HEK293 (cell line): ENCODE results near the gene TSGA10IP.

Experiments used
- CTCF ChIA-PET: fragments of 350-600 bp; formaldehyde crosslinking; extraction: SDS; loops from one replicate; lab custom pipeline; 2021; ENCODE audit warnings: antibody characterized with exemption; lab: Yijun Ruan, JAX
- POLR2A ChIA-PET: fragments of 300-600 bp; formaldehyde crosslinking; extraction: SDS; loops from one replicate; lab custom pipeline; 2020; ENCODE audit warnings: antibody characterized with exemption, inconsistent platforms; lab: Yijun Ruan, JAX
- H3K27ac ChIP-seq: fragments of 200-500 bp; sonication (Bioruptor generic); 2 replicates; pipeline ENCODE4 v1.5.1; 2014; ENCODE audit warnings: low read depth, low read length, control low read depth, inconsistent platforms; ENCODE audit errors: extremely low read depth
- H3K36me3 ChIP-seq, 2 experiments: fragments of 200-500 bp in 1 of 2; sonication (Bioruptor generic) in 1 of 2; 1 replicate in 1 of 2; 2 replicates in 1 of 2; pipeline ENCODE4 v1.5.1; 2014 to 2017; ENCODE audit warnings: inconsistent platforms in 2 of 2, low read length in 2 of 2; ENCODE audit not compliant: control insufficient read depth in 2 of 2, insufficient read depth in 1 of 2
- H3K4me1 ChIP-seq: fragments of 200-500 bp; sonication (Bioruptor generic); 2 replicates; pipeline ENCODE4 v1.5.1; 2014; ENCODE audit warnings: mild to moderate bottlenecking, low read length, inconsistent platforms; ENCODE audit not compliant: control insufficient read depth, insufficient read depth
- H3K4me3 ChIP-seq: 2 replicates; pipeline ENCODE4 v1.5.1; 2011; ENCODE audit warnings: low read depth, mild to moderate bottlenecking, control low read depth, low read length, moderate library complexity
- H3K9me3 ChIP-seq: fragments of 200-500 bp; sonication (Bioruptor generic); 2 replicates; pipeline ENCODE4 v1.5.1; 2014; ENCODE audit warnings: low read depth, low read length, inconsistent platforms; ENCODE audit not compliant: control insufficient read depth, insufficient read depth
- GFI1B ChIP-seq: fragments of 450-650 bp; formaldehyde crosslinking; IDR thresholded peaks from 2 replicates; pipeline ENCODE4 v1.5.1; 2016; ENCODE audit warnings: missing biosample characterization, missing genetic modification characterization
- GLIS1 ChIP-seq: fragments of 450-650 bp; formaldehyde crosslinking; IDR thresholded peaks from 2 replicates; pipeline ENCODE4 v1.5.1; 2016; ENCODE audit warnings: missing biosample characterization, missing genetic modification characterization
- GLIS2 ChIP-seq: fragments of 450-650 bp; formaldehyde crosslinking; IDR thresholded peaks from 2 replicates; pipeline ENCODE4 v1.5.1; 2016; ENCODE audit warnings: missing biosample characterization, missing genetic modification characterization
- HOXD13 ChIP-seq: sonication (generic); formaldehyde crosslinking; IDR thresholded peaks from 2 replicates; pipeline ENCODE4 v1.8.0; 2022; ENCODE audit warnings: missing genetic modification reagents, borderline replicate concordance
- IKZF3 ChIP-seq: fragments of 450-650 bp; IDR thresholded peaks from 2 replicates; pipeline ENCODE4 v1.5.0; 2018; ENCODE audit warnings: missing biosample characterization, mild to moderate bottlenecking, missing genetic modification characterization, moderate library complexity
- KLF1 ChIP-seq: fragments of 450-650 bp; formaldehyde crosslinking; IDR thresholded peaks from 2 replicates; pipeline ENCODE4 v1.5.1; 2016; ENCODE audit warnings: missing biosample characterization, missing genetic modification characterization
- KLF16 ChIP-seq: fragments of 450-650 bp; formaldehyde crosslinking; IDR thresholded peaks from 2 replicates; pipeline ENCODE4 v1.5.1; 2017; ENCODE audit warnings: missing biosample characterization, missing genetic modification characterization
- SP2 ChIP-seq: fragments of 450-650 bp; formaldehyde crosslinking; IDR thresholded peaks from 2 replicates; pipeline ENCODE4 v1.5.1; 2016; ENCODE audit warnings: missing biosample characterization, missing genetic modification characterization
- SP3 ChIP-seq: fragments of 450-650 bp; formaldehyde crosslinking; IDR thresholded peaks from 2 replicates; pipeline ENCODE4 v1.5.1; 2016; ENCODE audit warnings: missing biosample characterization, missing genetic modification characterization
- SP7 ChIP-seq: fragments of 450-650 bp; formaldehyde crosslinking; IDR thresholded peaks from 2 replicates; pipeline ENCODE4 v1.5.1; 2016; ENCODE audit warnings: missing biosample characterization, missing genetic modification characterization
- WT1 ChIP-seq: fragments of 450-650 bp; formaldehyde crosslinking; IDR thresholded peaks from 2 replicates; pipeline ENCODE4 v1.5.1; 2016; ENCODE audit warnings: missing biosample characterization, missing genetic modification characterization
- ZBTB20 ChIP-seq: fragments of 450-650 bp; formaldehyde crosslinking; IDR thresholded peaks from 2 replicates; pipeline ENCODE4 v1.5.1; 2016; ENCODE audit warnings: missing biosample characterization, missing genetic modification characterization
- ZBTB48 ChIP-seq: fragments of 450-650 bp; formaldehyde crosslinking; IDR thresholded peaks from 2 replicates; pipeline ENCODE4 v1.5.1; 2016; ENCODE audit warnings: missing biosample characterization, missing genetic modification characterization
- ZBTB7A ChIP-seq: fragments of 450-650 bp; formaldehyde crosslinking; IDR thresholded peaks from 2 replicates; pipeline ENCODE4 v1.5.1; 2016; ENCODE audit warnings: low read depth, missing biosample characterization, missing genetic modification characterization
- ZBTB8A ChIP-seq: fragments of 450-650 bp; formaldehyde crosslinking; IDR thresholded peaks from 2 replicates; pipeline ENCODE4 v1.5.1; 2016; ENCODE audit warnings: missing biosample characterization, missing genetic modification characterization
- ZNF114 ChIP-seq: fragments of 450-650 bp; formaldehyde crosslinking; IDR thresholded peaks from 2 replicates; pipeline ENCODE4 v1.5.0; 2017; ENCODE audit warnings: missing biosample characterization, missing genetic modification characterization
- ZNF132 ChIP-seq: fragments of 450-650 bp; formaldehyde crosslinking; IDR thresholded peaks from 2 replicates; pipeline ENCODE4 v1.5.1; 2017; ENCODE audit warnings: missing biosample characterization, missing genetic modification characterization, borderline replicate concordance
- ZNF18 ChIP-seq: fragments of 450-650 bp; formaldehyde crosslinking; IDR thresholded peaks from 2 replicates; pipeline ENCODE4 v1.5.1; 2016; ENCODE audit warnings: missing biosample characterization, missing genetic modification characterization
- ZNF19 ChIP-seq: fragments of 450-650 bp; formaldehyde crosslinking; IDR thresholded peaks from 2 replicates; pipeline ENCODE4; 2016; ENCODE audit warnings: missing biosample characterization, missing genetic modification characterization, low read depth
- ZNF2 ChIP-seq: fragments of 450-650 bp; formaldehyde crosslinking; IDR thresholded peaks from 2 replicates; pipeline ENCODE4 v1.5.1; 2016; ENCODE audit warnings: missing biosample characterization, missing genetic modification characterization
- ZNF292 ChIP-seq: fragments of 450-650 bp; formaldehyde crosslinking; IDR thresholded peaks from 2 replicates; pipeline ENCODE4 v1.5.1; 2016; ENCODE audit warnings: low read depth, missing biosample characterization, missing genetic modification characterization, borderline replicate concordance
- ZNF335 ChIP-seq: fragments of 450-650 bp; formaldehyde crosslinking; conservative IDR thresholded peaks from 2 replicates; pipeline ENCODE4 v1.5.1; 2016; ENCODE audit warnings: missing biosample characterization, missing genetic modification characterization
- ZNF501 ChIP-seq: fragments of 450-650 bp; formaldehyde crosslinking; IDR thresholded peaks from 2 replicates; pipeline ENCODE4 v1.5.1; 2016; ENCODE audit warnings: missing biosample characterization, missing genetic modification characterization
- ZNF560 ChIP-seq: fragments of 450-650 bp; formaldehyde crosslinking; IDR thresholded peaks from 2 replicates; pipeline ENCODE4 v1.5.1; 2017; ENCODE audit warnings: missing biosample characterization, missing genetic modification characterization, borderline replicate concordance
- ZNF600 ChIP-seq: fragments of 450-650 bp; formaldehyde crosslinking; IDR thresholded peaks from 2 replicates; pipeline ENCODE4 v1.5.1; 2016; ENCODE audit warnings: missing biosample characterization, missing genetic modification characterization
- ZNF664 ChIP-seq: fragments of 450-650 bp; formaldehyde crosslinking; IDR thresholded peaks from 2 replicates; pipeline ENCODE4 v1.5.1; 2016; ENCODE audit warnings: missing biosample characterization, missing genetic modification characterization
- ZNF670 ChIP-seq: fragments of 450-650 bp; formaldehyde crosslinking; IDR thresholded peaks from 2 replicates; pipeline ENCODE4 v1.5.1; 2016; ENCODE audit warnings: missing biosample characterization, missing genetic modification characterization, low read depth
- ZNF677 ChIP-seq: fragments of 450-650 bp; IDR thresholded peaks from 2 replicates; pipeline ENCODE4 v1.5.0; 2018; ENCODE audit warnings: missing biosample characterization, mild to moderate bottlenecking, missing genetic modification characterization, moderate library complexity
- ZSCAN4 ChIP-seq: fragments of 450-650 bp; formaldehyde crosslinking; IDR thresholded peaks from 2 replicates; pipeline ENCODE4 v1.5.1; 2017; ENCODE audit warnings: missing biosample characterization, missing genetic modification characterization
- TF ChIP-seq, protein P1 (sequence below): sonication (generic); formaldehyde crosslinking; IDR thresholded peaks from 2 replicates; pipeline ENCODE4 v1.8.1; 2022; ENCODE audit warnings: mild to moderate bottlenecking, moderate library complexity, missing genetic modification reagents
- TF ChIP-seq, protein P2 (sequence below): fragments of 450-650 bp; formaldehyde crosslinking; IDR thresholded peaks from 2 replicates; pipeline ENCODE4 v1.5.1; 2016; ENCODE audit warnings: missing biosample characterization, missing genetic modification characterization

The TSGA10IP gene

DNA sequence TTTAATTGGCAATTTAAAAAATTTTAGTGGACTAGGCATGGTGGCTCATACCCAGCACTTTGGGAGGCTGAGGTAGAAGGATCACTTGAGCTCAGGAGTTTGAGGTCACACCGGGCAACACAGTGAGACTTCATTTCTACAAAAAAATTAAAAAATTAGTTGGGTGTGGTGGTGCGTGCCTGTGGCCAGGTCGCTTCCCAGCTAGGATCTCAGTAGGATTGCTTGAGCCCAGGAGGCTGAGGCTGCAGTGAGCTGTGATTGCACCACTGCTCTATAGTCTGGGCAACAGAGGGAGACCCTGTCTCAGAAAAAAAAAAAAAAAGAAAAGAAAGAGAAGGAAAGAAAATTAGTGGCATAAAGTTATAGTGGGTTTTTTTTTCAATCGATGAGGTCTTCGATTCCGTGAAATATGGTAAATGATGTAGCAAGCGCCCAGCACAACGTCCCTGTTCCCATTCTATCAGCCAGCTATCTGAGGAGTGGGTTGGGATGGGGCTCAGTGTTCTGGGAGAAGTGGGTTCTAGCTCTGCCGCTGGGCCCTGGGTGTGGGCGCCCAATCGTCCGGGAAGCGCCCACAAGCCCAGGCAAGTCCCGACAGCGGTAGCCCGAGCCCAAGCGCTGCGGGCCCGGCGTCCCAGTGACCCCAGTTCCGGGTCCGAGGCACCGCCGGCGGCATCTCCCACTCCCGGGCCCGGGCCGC lies 46.5 kb upstream of the TSGA10IP start (continued):
- TF ChIP-seq IKZF3 (tag by site-specific recombination) (peak; percentile 82; the same call in 1 of the 2 replicates), ZNF677 (tag by site-specific recombination) (no peak), GFI1B (tag by site-specific recombination) (no peak), ZNF560 (tag by site-specific recombination) (no peak), ZBTB48 (no peak), ZNF19 (no peak), SP3 (tag by site-specific recombination) (no peak)
- TF ChIP-seq, protein P1, sequence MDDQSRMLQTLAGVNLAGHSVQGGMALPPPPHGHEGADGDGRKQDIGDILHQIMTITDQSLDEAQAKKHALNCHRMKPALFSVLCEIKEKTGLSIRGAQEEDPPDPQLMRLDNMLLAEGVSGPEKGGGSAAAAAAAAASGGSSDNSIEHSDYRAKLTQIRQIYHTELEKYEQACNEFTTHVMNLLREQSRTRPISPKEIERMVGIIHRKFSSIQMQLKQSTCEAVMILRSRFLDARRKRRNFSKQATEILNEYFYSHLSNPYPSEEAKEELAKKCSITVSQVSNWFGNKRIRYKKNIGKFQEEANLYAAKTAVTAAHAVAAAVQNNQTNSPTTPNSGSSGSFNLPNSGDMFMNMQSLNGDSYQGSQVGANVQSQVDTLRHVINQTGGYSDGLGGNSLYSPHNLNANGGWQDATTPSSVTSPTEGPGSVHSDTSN (CRISPR knock-in tag) = no peak

- ChIA-PET CTCF (interaction anchor here (1.7 to 3.5 kb wide), 3 partner anchors 11 to 15 kb away, joined by 7 to 36 read pairs (median 18); partner anchors contain the start of genes CCDC85B and FIBP), POLR2A (interaction anchor here (0.7 to 4.9 kb wide), 3 partner anchors 10 to 788 kb away, joined by 3 to 74 read pairs (median 7); partner anchors contain the start of genes CCDC85B, FIBP and TM7SF2)
- H3K4me1 ChIP-seq = no peaks in the 10 kb centered on the region
- H3K27ac ChIP-seq = peak overlapping the region; percentile 25; the same call in 1 of the 2 replicates
- H3K4me3 ChIP-seq = peak overlapping the region; percentile 62
- no peaks in the 10 kb centered on the region for H3K9me3 ChIP-seq
- H3K36me3 ChIP-seq = peaks cover 0 to 3% of the 10 kb centered on the region in 2 experiments; a peak in 1 of 3 replicates
- peak; percentile 93 for TF ChIP-seq GLIS2 (tag by site-specific recombination)
- TF ChIP-seq GLIS1 (tag by site-specific recombination) = peak; percentile 52
- TF ChIP-seq ZNF292 (tag by site-specific recombination) = no peak
- no peak for TF ChIP-seq ZSCAN4
- peak; percentile 46; the same call in 1 of the 2 replicates for TF ChIP-seq SP3 (tag by site-specific recombination)
- TF ChIP-seq ZNF600 = peak; percentile 59
- peak; percentile 53; the same call in 1 of the 2 replicates for TF ChIP-seq ZNF501 (tag by site-specific recombination)
- TF ChIP-seq ZNF114 (tag by site-specific recombination) = no peak
- 0 out of 2 replicates have a peak, but pooled peaks have one; percentile 27 for TF ChIP-seq SP7 (tag by site-specific recombination)
- peak; percentile 53; the same call in 1 of the 2 replicates for TF ChIP-seq KLF1
- peak; percentile 93; the same call in 1 of the 2 replicates for TF ChIP-seq ZBTB20
- TF ChIP-seq, protein P2, sequence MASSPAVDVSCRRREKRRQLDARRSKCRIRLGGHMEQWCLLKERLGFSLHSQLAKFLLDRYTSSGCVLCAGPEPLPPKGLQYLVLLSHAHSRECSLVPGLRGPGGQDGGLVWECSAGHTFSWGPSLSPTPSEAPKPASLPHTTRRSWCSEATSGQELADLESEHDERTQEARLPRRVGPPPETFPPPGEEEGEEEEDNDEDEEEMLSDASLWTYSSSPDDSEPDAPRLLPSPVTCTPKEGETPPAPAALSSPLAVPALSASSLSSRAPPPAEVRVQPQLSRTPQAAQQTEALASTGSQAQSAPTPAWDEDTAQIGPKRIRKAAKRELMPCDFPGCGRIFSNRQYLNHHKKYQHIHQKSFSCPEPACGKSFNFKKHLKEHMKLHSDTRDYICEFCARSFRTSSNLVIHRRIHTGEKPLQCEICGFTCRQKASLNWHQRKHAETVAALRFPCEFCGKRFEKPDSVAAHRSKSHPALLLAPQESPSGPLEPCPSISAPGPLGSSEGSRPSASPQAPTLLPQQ (tag by site-specific recombination) = peak; percentile 25; the same call in 1 of the 2 replicates
- peak; percentile 84; the same call in 1 of the 2 replicates for TF ChIP-seq ZBTB7A
- no peak for TF ChIP-seq ZNF132 (tag by site-specific recombination)
- TF ChIP-seq WT1 (tag by site-specific recombination) = peak; percentile 62
- no peak for TF ChIP-seq HOXD13 (CRISPR knock-in tag)
- TF ChIP-seq ZNF18 (tag by site-specific recombination) = no peak
- TF ChIP-seq KLF16 (tag by site-specific recombination) = peak; percentile 27; the same call in 1 of the 2 replicates
- peak; percentile 99 for TF ChIP-seq ZBTB8A (tag by site-specific recombination)
- TF ChIP-seq SP2 = peak; percentile 57
- TF ChIP-seq ZNF664 (tag by site-specific recombination) = no peak
- TF ChIP-seq ZNF2 (tag by site-specific recombination) = 0 out of 2 replicates have a peak, but pooled peaks have one; percentile 25
- no peak for TF ChIP-seq ZNF670 (tag by site-specific recombination)
- TF ChIP-seq ZNF335 (tag by site-specific recombination) = peak; percentile 65
These were observed 45.7 kb upstream of the TSGA10IP start for GRCh38 chr11:65899356-65900124.
